Loucy (cell line): ENCODE results near the gene ADAMTS6.

Source experiments
- H2AFZ ChIP-seq: fragments of 200-600 bp; sonication (generic); 2 replicates; pipeline ENCODE4 v1.6.0; 2016; ENCODE audit warnings: antibody characterized with exemption, mild to moderate bottlenecking, low read length, moderate library complexity
- H3F3A ChIP-seq: fragments of 200-600 bp; 2 replicates; pipeline ENCODE4 v1.6.0; 2016; ENCODE audit warnings: antibody characterized with exemption, low read depth, mild to moderate bottlenecking
- H3K27me3 ChIP-seq: fragments of 200-600 bp; sonication (generic); 2 replicates; pipeline ENCODE4 v1.6.1; 2014; ENCODE audit warnings: low read length, mild to moderate bottlenecking; ENCODE audit not compliant: insufficient read depth, poor library complexity, severe bottlenecking
- H3K36me3 ChIP-seq: fragments of 200-600 bp; sonication (generic); 2 replicates; pipeline ENCODE4 v1.6.1; 2016; ENCODE audit warnings: low read length; ENCODE audit not compliant: insufficient read depth
- H3K4me1 ChIP-seq: fragments of 200-600 bp; sonication (generic); 2 replicates; pipeline ENCODE4 v1.5.1; 2014; ENCODE audit warnings: low read length, mild to moderate bottlenecking; ENCODE audit not compliant: insufficient read depth, poor library complexity, severe bottlenecking
- H3K4me2 ChIP-seq: fragments of 200-600 bp; sonication (generic); 2 replicates; pipeline ENCODE4 v1.6.0; 2014; ENCODE audit warnings: antibody characterized with exemption, low read length, low read depth, mild to moderate bottlenecking; ENCODE audit not compliant: poor library complexity, severe bottlenecking
- H3K4me3 ChIP-seq: fragments of 200-600 bp; sonication (generic); 2 replicates; pipeline ENCODE4 v1.5.1; 2014; ENCODE audit warnings: low read length, mild to moderate bottlenecking, mixed read lengths; ENCODE audit not compliant: poor library complexity, severe bottlenecking
- H3K79me2 ChIP-seq: fragments of 200-600 bp; sonication (generic); 2 replicates; pipeline ENCODE4 v1.6.1; 2014; ENCODE audit warnings: low read length; ENCODE audit not compliant: insufficient read depth
- H3K9ac ChIP-seq: fragments of 200-600 bp; sonication (generic); 2 replicates; pipeline ENCODE4 v1.6.0; 2014; ENCODE audit warnings: mild to moderate bottlenecking, low read depth, low read length, moderate library complexity; ENCODE audit not compliant: poor library complexity, severe bottlenecking
- H3K9me2 ChIP-seq: fragments of 200-600 bp; sonication (generic); replicated peaks from 2 replicates; pipeline ENCODE4 v1.6.1; 2016; ENCODE audit warnings: low read depth, low read length, mixed read lengths
- H3K9me3 ChIP-seq: fragments of 200-600 bp; sonication (generic); 2 replicates; pipeline ENCODE4 v1.6.1; 2014; ENCODE audit warnings: mild to moderate bottlenecking, antibody characterized with exemption, low read length, low read depth; ENCODE audit not compliant: insufficient read depth
- H4K20me1 ChIP-seq: fragments of 200-600 bp; sonication (generic); 2 replicates; pipeline ENCODE4 v1.6.0; 2014; ENCODE audit warnings: antibody characterized with exemption, low read length, mild to moderate bottlenecking; ENCODE audit not compliant: insufficient read depth, poor library complexity, severe bottlenecking
- CTCF ChIP-seq: fragments of 200-600 bp; sonication (generic); conservative IDR thresholded peaks from 2 replicates; pipeline ENCODE4 v1.5.1; 2014; ENCODE audit warnings: mild to moderate bottlenecking, antibody characterized with exemption, low read length
- EZH2phosphoT487 ChIP-seq: fragments of 200-600 bp; IDR thresholded peaks from 2 replicates; pipeline ENCODE4 v1.6.1; 2018; ENCODE audit warnings: antibody characterized with exemption, mild to moderate bottlenecking, moderate library complexity, borderline replicate concordance

Gene ADAMTS6

GRCh38 chr5:65341835-65342234, 139.9 kb downstream of the ADAMTS6 start:
- Histone ChIP-seq H3K4me2 (no peak overlapping the region), H3K9ac (no peak overlapping the region), H3F3A (no peaks in the 10 kb centered on the region), H3K9me2 (no peaks in the 10 kb centered on the region), H3K27me3 (no peaks in the 10 kb centered on the region), H3K79me2 (no peaks in the 10 kb centered on the region), H3K4me1 (no peaks in the 10 kb centered on the region), H3K9me3 (0 out of 2 replicates have a peak, but pooled peaks cover 3% of the 10 kb centered on the region), H3K4me3 (no peak overlapping the region), H2AFZ (no peak overlapping the region), H3K36me3 (no peaks in the 10 kb centered on the region), H4K20me1 (no peaks in the 10 kb centered on the region)
- no peak for TF ChIP-seq EZH2phosphoT487

GRCh38 chr5:65338606-65339151, 143.0 kb downstream of the ADAMTS6 start:
- Histone ChIP-seq H3K9me3 (0 out of 2 replicates have a peak, but pooled peaks cover 3% of the 10 kb centered on the region), H3K4me1 (no peaks in the 10 kb centered on the region), H3K4me3 (no peak overlapping the region), H3K4me2 (no peak overlapping the region), H3K27me3 (no peaks in the 10 kb centered on the region), H4K20me1 (no peaks in the 10 kb centered on the region), H3K36me3 (no peaks in the 10 kb centered on the region), H3K9ac (no peak overlapping the region), H2AFZ (no peak overlapping the region), H3F3A (no peaks in the 10 kb centered on the region), H3K9me2 (no peaks in the 10 kb centered on the region), H3K79me2 (no peaks in the 10 kb centered on the region)
- TF ChIP-seq CTCF (no peak), EZH2phosphoT487 (no peak)

GRCh38 chr5:65334077-65334476, 147.6 kb downstream of the ADAMTS6 start:
- Histone ChIP-seq H3K4me1 (no peaks in the 10 kb centered on the region), H3F3A (no peaks in the 10 kb centered on the region), H3K9me3 (no peaks in the 10 kb centered on the region), H3K79me2 (no peaks in the 10 kb centered on the region), H4K20me1 (no peaks in the 10 kb centered on the region), H3K9ac (no peak overlapping the region), H3K27me3 (no peaks in the 10 kb centered on the region), H3K36me3 (no peaks in the 10 kb centered on the region), H3K4me3 (no peak overlapping the region), H3K9me2 (no peaks in the 10 kb centered on the region), H3K4me2 (no peak overlapping the region), H2AFZ (no peak overlapping the region)
- TF ChIP-seq EZH2phosphoT487: no peak
- no peak for TF ChIP-seq CTCF

- H3K27me3 ChIP-seq: no peaks in the 10 kb centered on the region
- no peaks in the 10 kb centered on the region for H3K9me3 ChIP-seq
- H3K36me3 ChIP-seq: no peaks in the 10 kb centered on the region
- no peaks in the 10 kb centered on the region for H3K4me1 ChIP-seq
- no peak overlapping the region for H3K4me3 ChIP-seq
- no peaks in the 10 kb centered on the region for H4K20me1 ChIP-seq
- H3K9ac ChIP-seq: no peak overlapping the region
- H3K4me2 ChIP-seq: no peak overlapping the region
- H2AFZ ChIP-seq: no peak overlapping the region
- TF ChIP-seq CTCF: no peak
- no peak for TF ChIP-seq EZH2phosphoT487
- H3K9me2 ChIP-seq: no peaks in the 10 kb centered on the region
- no peaks in the 10 kb centered on the region for H3K79me2 ChIP-seq
- H3F3A ChIP-seq: no peaks in the 10 kb centered on the region
Measured at GRCh38 chr5:65332591-65332990, 149.1 kb downstream of the ADAMTS6 start.
